Naive thymus-derived CD4-positive, alpha-beta T cell (primary cell): ENCODE measurements around the gene NSL1. TPM values are rescaled to one million over a fixed set of nuclear protein-coding genes. Genes with fewer than 3 reads are reported as not detected.
A peak's percentile ranks its signal among the peaks of the same experiment; 100 is the strongest.

ENCODE experiments used
- ATAC-seq: fragments of 150-1000 bp; cut with Tn5 transposase; 2 replicates; pipeline ENCODE4 v1.10.0; 2021; ENCODE audit warnings: mild to moderate bottlenecking, moderate library complexity
- CTCF ChIA-PET: fragments of 350-600 bp; sonication (Branson Sonifier 250); formaldehyde crosslinking; loops from one replicate; lab custom pipeline; 2021; ENCODE audit warnings: antibody characterized with exemption; lab: Charles Lee
- POLR2A ChIA-PET: fragments of 350-600 bp; sonication (Branson Sonifier 250); formaldehyde crosslinking; loops from one replicate; lab custom pipeline; 2021; ENCODE audit warnings: antibody characterized with exemption, inconsistent platforms; lab: Charles Lee
- DNase-seq, 9 donors: peaks; one replicate each; pipeline versions ENCODE4 v3.0.0 to v3.0.0-alpha.2; 2020 to 2022; ENCODE audit warnings: mixed read lengths in 1 of 9
- H3K27ac ChIP-seq: one replicate; pipeline ENCODE4 v1.7.0; 2013; ENCODE audit warnings: mild to moderate bottlenecking, low read depth, low read length, moderate library complexity
- H3K27me3 ChIP-seq, 2 donors: one replicate each; pipeline ENCODE4 v1.7.0; 2013; ENCODE audit warnings: low read length in 2 of 2, mild to moderate bottlenecking in 2 of 2, moderate library complexity in 2 of 2; ENCODE audit not compliant: control insufficient read depth in 2 of 2, insufficient read depth in 2 of 2
- H3K36me3 ChIP-seq, 3 experiments: 1 replicate in 2 of 3; 2 replicates in 1 of 3; pipeline ENCODE4 v1.7.0; 2013; ENCODE audit warnings: low read length in 3 of 3, mild to moderate bottlenecking in 3 of 3, moderate library complexity in 1 of 3; ENCODE audit not compliant: insufficient read depth in 3 of 3, control insufficient read depth in 2 of 3
- H3K4me1 ChIP-seq, 2 donors: one replicate each; pipeline ENCODE4 v1.7.0; 2013; ENCODE audit warnings: low read length in 2 of 2, mild to moderate bottlenecking in 2 of 2, moderate library complexity in 1 of 2; ENCODE audit not compliant: control insufficient read depth in 2 of 2, insufficient read depth in 2 of 2
- H3K4me3 ChIP-seq: 2 replicates; pipeline ENCODE4 v1.7.0; 2013; ENCODE audit warnings: mild to moderate bottlenecking, low read length
- H3K9me3 ChIP-seq, 3 experiments: 1 replicate in 2 of 3; 2 replicates in 1 of 3; pipeline ENCODE4 v1.7.0; 2013; ENCODE audit warnings: low read length in 3 of 3; ENCODE audit not compliant: control insufficient read depth in 2 of 3
- H3K27ac Mint-ChIP-seq, 9 donors: one replicate each; pipeline ENCODE4 v1.8.0; 2020 to 2022; ENCODE audit warnings: mixed read lengths in 9 of 9, mild to moderate bottlenecking in 8 of 9, moderate library complexity in 5 of 9, inconsistent platforms in 2 of 9
- H3K27me3 Mint-ChIP-seq, 5 donors: one replicate each; pipeline ENCODE4 v1.8.0; 2021 to 2022; ENCODE audit warnings: mixed read lengths in 5 of 5, mild to moderate bottlenecking in 1 of 5
- H3K36me3 Mint-ChIP-seq, 5 donors: one replicate each; pipeline ENCODE4 v1.8.0; 2020 to 2022; ENCODE audit warnings: mixed read lengths in 5 of 5, mild to moderate bottlenecking in 3 of 5, inconsistent platforms in 1 of 5
- H3K4me1 Mint-ChIP-seq, 7 donors: one replicate each; pipeline ENCODE4 v1.8.0; 2020 to 2022; ENCODE audit warnings: mixed read lengths in 7 of 7, mild to moderate bottlenecking in 3 of 7, inconsistent platforms in 1 of 7
- H3K4me3 Mint-ChIP-seq, 10 donors: one replicate each; pipeline ENCODE4 v1.8.0; 2020 to 2022; ENCODE audit warnings: mild to moderate bottlenecking in 10 of 10, mixed read lengths in 10 of 10, moderate library complexity in 6 of 10, inconsistent platforms in 2 of 10
- H3K9me3 Mint-ChIP-seq, 11 donors: one replicate each; pipeline ENCODE4 v1.8.0; 2020 to 2022; ENCODE audit warnings: mixed read lengths in 11 of 11, mild to moderate bottlenecking in 4 of 11, inconsistent platforms in 1 of 11, moderate library complexity in 1 of 11
- intact Hi-C, 2 donors: fragments of 100-400 bp; cut with micrococcal nuclease; formaldehyde crosslinking; loops; one replicate each; pipeline ENCODE4 v1.15.1; 2023
- polyA plus RNA-seq, 2 donors: library from polyadenylated mRNA; unstranded; fragments of 300-500 nt; fragmentation: Illumina TruSeq; gene quantifications; one replicate each; pipeline ENCODE4 v1.2.3, GENCODE V29; 2021
- total RNA-seq, 6 experiments: library from RNA in 5 of 6; stranded (reverse) in 5 of 6; gene quantifications; 1 replicate in 5 of 6; 2 replicates in 1 of 6; pipeline ENCODE4 v1.2.3 and lab custom pipeline; 2021 to 2026

The NSL1 gene
- total and polyA plus RNA-seq, 7 experiments from 2014 or later: 22.3 to 79.3 (median 37.7) TPM

- Mint-ChIP-seq H3K4me3 (peak overlapping the region; percentile 25 to 85 (median 76)), H3K4me1 (peaks cover 30 to 83% (median 57%) of the 10 kb centered on the region in 7 donors), H3K9me3 (no peaks in the 10 kb centered on the region), H3K27me3 (no peaks in the 10 kb centered on the region), H3K36me3 (peaks cover 0 to 7% (median 5%) of the 10 kb centered on the region in 5 donors), H3K27ac (peak overlapping the region; percentile 24 to 95 (median 86))
- ChIA-PET POLR2A (interaction anchor here (0.7 to 3.8 kb wide), 4 partner anchors 9 to 55 kb away, joined by 3 to 21 read pairs (median 4); partner anchors contain the start of genes NSL1 and TATDN3), CTCF (interaction anchor here (1.4 to 5.9 kb wide), 3 partner anchors 29 to 88 kb away, joined by 4 to 18 read pairs (median 5); no protein-coding TSS in a partner anchor)
- Histone ChIP-seq H3K4me3 (peak overlapping the region; percentile 27), H3K4me1 (peaks cover 5 to 36% of the 10 kb centered on the region in 2 donors), H3K27me3 (no peaks in the 10 kb centered on the region), H3K36me3 (no peaks in the 10 kb centered on the region), H3K27ac (peak overlapping the region; percentile 63), H3K9me3 (no peaks in the 10 kb centered on the region)
- DNase-seq: peak in 3 of 9 donors; percentile 4 to 16 (median 13)
- intact Hi-C loops: loop anchor here (2.0 to 5.0 kb wide), 2 partner anchors 54 to 146 kb away; partner anchors contain the start of genes ATF3 (in 1 of the 2) and BATF3 (in 1 of the 2)
- peak; percentile 26 for ATAC-seq
Observed at GRCh38 chr1:212752934-212753497, 38.6 kb downstream of the NSL1 start.

- peaks cover 0 to 6% (median 5%) of the 10 kb centered on the region in 5 donors for H3K36me3 Mint-ChIP-seq
- no peak for DNase-seq
- ChIA-PET CTCF (interaction anchor here (1.4 to 5.9 kb wide), 2 partner anchors 51 to 87 kb away, joined by 5 to 18 read pairs; no protein-coding TSS in a partner anchor), POLR2A (interaction anchor here (0.7 to 3.8 kb wide), 3 partner anchors 8 to 39 kb away, joined by 4 to 21 read pairs (median 5); no protein-coding TSS in a partner anchor)
- ATAC-seq: peak; percentile 63
- Histone ChIP-seq H3K36me3 (no peaks in the 10 kb centered on the region), H3K9me3 (no peaks in the 10 kb centered on the region), H3K4me1 (peaks cover 5 to 36% of the 10 kb centered on the region in 2 donors), H3K27ac (peak overlapping the region; percentile 63), H3K4me3 (peak overlapping the region; percentile 27), H3K27me3 (no peaks in the 10 kb centered on the region)
- intact Hi-C loops: loop anchor here (2.0 to 5.0 kb wide), 2 partner anchors 54 to 145 kb away; partner anchors contain the start of genes ATF3 (in 1 of the 2) and BATF3 (in 1 of the 2)
- peak overlapping the region in 8 of 9 donors; percentile 69 to 95 (median 87) for H3K27ac Mint-ChIP-seq
- peak overlapping the region; percentile 25 to 85 (median 76) for H3K4me3 Mint-ChIP-seq
- H3K9me3 Mint-ChIP-seq: no peaks in the 10 kb centered on the region
- peaks cover 30 to 77% (median 57%) of the 10 kb centered on the region in 7 donors for H3K4me1 Mint-ChIP-seq
- H3K27me3 Mint-ChIP-seq: no peaks in the 10 kb centered on the region
Observed at GRCh38 chr1:212752252-212752933, 39.2 kb downstream of the NSL1 start.

GRCh38 chr1:212749821-212750535 lies 41.6 kb downstream of the NSL1 start:
- no peak overlapping the region for H3K4me3 ChIP-seq
- peak overlapping the region; percentile 1 to 92 (median 88) for H3K27ac Mint-ChIP-seq
- peak; percentile 58 for ATAC-seq
- POLR2A ChIA-PET: interaction anchor here (1.1 kb wide), 1 partner anchor 42 kb away, joined by 3 read pairs; the partner anchor contains the start of genes NSL1 and TATDN3
- H3K36me3 Mint-ChIP-seq: peaks cover 0 to 15% (median 0%) of the 10 kb centered on the region in 5 donors
- H3K9me3 ChIP-seq: no peaks in the 10 kb centered on the region
- DNase-seq: peak in 6 of 9 donors; percentile 3 to 30 (median 14)
- no peaks in the 10 kb centered on the region for H3K36me3 ChIP-seq
- H3K4me1 Mint-ChIP-seq: peaks cover 36 to 73% (median 62%) of the 10 kb centered on the region in 7 donors
- CTCF ChIA-PET: interaction anchor here (0.6 to 1.8 kb wide), 7 partner anchors 8 to 1890 kb away, joined by 3 to 5 read pairs (median 4); no protein-coding TSS in a partner anchor
- H3K27me3 ChIP-seq: no peaks in the 10 kb centered on the region
- H3K9me3 Mint-ChIP-seq: no peaks in the 10 kb centered on the region
- peak overlapping the region; percentile 1 to 69 (median 48) for H3K4me3 Mint-ChIP-seq
- peak overlapping the region; percentile 56 for H3K27ac ChIP-seq
- peaks cover 5 to 36% of the 10 kb centered on the region in 2 donors for H3K4me1 ChIP-seq
- H3K27me3 Mint-ChIP-seq: no peaks in the 10 kb centered on the region
- intact Hi-C loops: loop anchor here in 1 of 2 donors (1.0 to 5.0 kb wide), 3 partner anchors 8 to 143 kb away; partner anchors contain the start of genes ATF3, NSL1 and TATDN3

- Histone ChIP-seq H3K4me3 (no peak overlapping the region), H3K27ac (no peak overlapping the region), H3K9me3 (no peaks in the 10 kb centered on the region), H3K27me3 (no peaks in the 10 kb centered on the region), H3K4me1 (peaks cover 0 to 24% of the 10 kb centered on the region in 2 donors), H3K36me3 (no peaks in the 10 kb centered on the region)
- H3K27me3 Mint-ChIP-seq: no peaks in the 10 kb centered on the region
- peaks cover 0 to 39% (median 9%) of the 10 kb centered on the region in 5 donors for H3K36me3 Mint-ChIP-seq
- H3K4me3 Mint-ChIP-seq: no peak overlapping the region
- H3K4me1 Mint-ChIP-seq: peaks cover 30 to 67% (median 47%) of the 10 kb centered on the region in 7 donors
- peaks cover 0 to 5% (median 0%) of the 10 kb centered on the region in 11 donors for H3K9me3 Mint-ChIP-seq
- ChIA-PET CTCF (no interaction called here), POLR2A (interaction anchor here (0.5 to 1.5 kb wide), 2 partner anchors 27 to 45 kb away, joined by 3 to 5 read pairs; partner anchors contain the start of genes NSL1 and TATDN3)
- intact Hi-C loops: no loop called here
- DNase-seq: no peak
- H3K27ac Mint-ChIP-seq: peak overlapping the region in 3 of 9 donors; percentile 35 to 68 (median 36)
- no peak for ATAC-seq
Observed at GRCh38 chr1:212746546-212746945, 45.0 kb downstream of the NSL1 start.

- H3K9me3 ChIP-seq: no peaks in the 10 kb centered on the region
- POLR2A ChIA-PET: interaction anchor here (1.1 to 2.6 kb wide), 3 partner anchors 8 to 46 kb away, joined by 3 to 21 read pairs (median 5); partner anchors contain the start of genes NSL1 and TATDN3
Observed at GRCh38 chr1:212745303-212745702, 46.3 kb downstream of the NSL1 start.

More at GRCh38 chr1:212745303-212745702, 46.3 kb downstream of the NSL1 start:
- Mint-ChIP-seq H3K9me3 (peaks cover 0 to 10% (median 0%) of the 10 kb centered on the region in 11 donors), H3K27ac (peak overlapping the region in 6 of 9 donors; percentile 3 to 69 (median 40)), H3K36me3 (peaks cover 0 to 47% (median 15%) of the 10 kb centered on the region in 5 donors), H3K27me3 (no peaks in the 10 kb centered on the region), H3K4me3 (no peak overlapping the region), H3K4me1 (peaks cover 30 to 59% (median 37%) of the 10 kb centered on the region in 7 donors)
- intact Hi-C loops: loop anchor here in 1 of 2 donors (2.0 kb wide), 1 partner anchor 15 kb away; no protein-coding TSS in a partner anchor
- Histone ChIP-seq H3K27ac (no peak overlapping the region), H3K4me3 (no peak overlapping the region), H3K36me3 (peaks cover 0 to 4% (median 0%) of the 10 kb centered on the region in 3 experiments), H3K27me3 (no peaks in the 10 kb centered on the region), H3K4me1 (peaks cover 0 to 21% of the 10 kb centered on the region in 2 donors)
- CTCF ChIA-PET: no interaction called here
- ATAC-seq: no peak
- DNase-seq: no peak
